DOHH2 (cell line): ENCODE measurements around the gene IGF1R.

Experiments used
- H3F3A ChIP-seq: fragments of 200-600 bp; sonication (generic), shearing (Covaris generic); 2 replicates; pipeline ENCODE4 v1.6.0; 2016; ENCODE audit warnings: antibody characterized with exemption, mild to moderate bottlenecking; ENCODE audit not compliant: control insufficient read depth, insufficient read depth
- H3K27ac ChIP-seq: fragments of 200-600 bp; sonication (generic); 2 replicates; pipeline ENCODE4 v1.5.1; 2014; ENCODE audit warnings: low read depth, mild to moderate bottlenecking, low read length, moderate library complexity
- H3K27me3 ChIP-seq: fragments of 200-600 bp; sonication (generic); 2 replicates; pipeline ENCODE4 v1.6.1; 2014; ENCODE audit warnings: mild to moderate bottlenecking, low read length, mixed read lengths; ENCODE audit not compliant: control insufficient read depth
- H3K36me3 ChIP-seq: fragments of 200-600 bp; sonication (generic); 2 replicates; pipeline ENCODE4 v1.6.1; 2014; ENCODE audit warnings: mild to moderate bottlenecking, low read length, moderate library complexity, mixed read lengths; ENCODE audit not compliant: control insufficient read depth
- H3K4me1 ChIP-seq: fragments of 200-600 bp; sonication (generic); 2 replicates; pipeline ENCODE4 v1.6.1; 2014; ENCODE audit warnings: mild to moderate bottlenecking, low read length, mixed read lengths; ENCODE audit not compliant: control insufficient read depth
- H3K4me2 ChIP-seq: fragments of 200-600 bp; sonication (generic); 2 replicates; pipeline ENCODE4 v1.6.0; 2014; ENCODE audit warnings: mild to moderate bottlenecking, low read length, moderate library complexity
- H3K4me3 ChIP-seq: fragments of 200-600 bp; sonication (generic); 2 replicates; pipeline ENCODE4 v1.5.1; 2014; ENCODE audit warnings: mild to moderate bottlenecking, low read length, mixed read lengths
- H3K79me2 ChIP-seq: fragments of 200-600 bp; sonication (generic); 2 replicates; pipeline ENCODE4 v1.6.1; 2014; ENCODE audit warnings: mild to moderate bottlenecking, low read length, mixed read lengths; ENCODE audit not compliant: control insufficient read depth
- H3K9me2 ChIP-seq: fragments of 200-600 bp; sonication (generic); replicated peaks from 2 replicates; pipeline ENCODE4 v1.6.1; 2014; ENCODE audit warnings: mild to moderate bottlenecking, low read length, mixed read lengths; ENCODE audit not compliant: control insufficient read depth
- H3K9me3 ChIP-seq: fragments of 200-600 bp; sonication (generic); 2 replicates; pipeline ENCODE4 v1.6.1; 2014; ENCODE audit warnings: antibody characterized with exemption, low read length, mixed read lengths; ENCODE audit not compliant: control insufficient read depth, insufficient read depth
- H4K20me1 ChIP-seq: fragments of 200-600 bp; sonication (generic); 2 replicates; pipeline ENCODE4 v1.6.0; 2014; ENCODE audit warnings: low read depth, mild to moderate bottlenecking, antibody characterized with exemption, low read length, moderate library complexity; ENCODE audit not compliant: control insufficient read depth, insufficient read depth
- CTCF ChIP-seq: fragments of 200-600 bp; sonication (generic); IDR thresholded peaks from one replicate; pipeline ENCODE4 v1.5.1; 2014; ENCODE audit warnings: antibody characterized with exemption, mild to moderate bottlenecking, low read depth, low read length; ENCODE audit not compliant: poor library complexity, severe bottlenecking
- EZH2phosphoT487 ChIP-seq: fragments of 200-600 bp; sonication (generic); IDR thresholded peaks from 2 replicates; pipeline ENCODE4 v1.6.1; 2017; ENCODE audit warnings: borderline replicate concordance, mild to moderate bottlenecking, antibody characterized with exemption, low read length, moderate library complexity, mixed read lengths

IGF1R gene

GRCh38 chr15:98719137-98719740 is 70.9 kb downstream of the IGF1R start:
- no peak overlapping the region for H3K4me3 ChIP-seq
- H3K36me3 ChIP-seq: no peaks in the 10 kb centered on the region
- H3K4me1 ChIP-seq: peaks cover 7% of the 10 kb centered on the region
- H3K27me3 ChIP-seq: no peaks in the 10 kb centered on the region
- no peak overlapping the region for H3K27ac ChIP-seq
- H4K20me1 ChIP-seq: peaks cover 14% of the 10 kb centered on the region
- H3K4me2 ChIP-seq: no peak overlapping the region
- no peaks in the 10 kb centered on the region for H3K9me2 ChIP-seq
- H3K79me2 ChIP-seq: no peaks in the 10 kb centered on the region; the same call in 1 of the 2 replicates
- no peaks in the 10 kb centered on the region for H3K9me3 ChIP-seq
- H3F3A ChIP-seq: no peaks in the 10 kb centered on the region
- TF ChIP-seq EZH2phosphoT487 (no peak), CTCF (no peak)

DNA sequence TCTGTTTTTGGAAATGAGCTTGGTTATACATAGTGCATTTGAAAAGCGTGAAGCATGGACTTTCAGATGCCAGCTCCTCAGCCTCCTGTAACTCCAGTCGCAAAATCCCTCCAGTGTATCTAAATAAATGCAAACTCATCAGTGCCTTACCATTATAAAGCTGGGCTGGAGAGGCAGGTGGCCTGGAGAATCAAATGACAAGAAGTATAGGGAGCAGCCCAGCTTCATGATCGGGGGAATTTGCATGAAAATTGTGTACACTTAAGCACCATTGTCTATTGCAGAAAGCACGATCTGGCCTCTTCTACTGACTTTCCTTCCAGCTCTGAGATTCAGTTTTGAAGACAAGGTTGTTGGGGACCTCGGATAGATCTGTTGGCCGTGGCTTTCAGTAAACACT is 71.7 kb downstream of the IGF1R start:
- no peaks in the 10 kb centered on the region for H3K9me2 ChIP-seq
- no peaks in the 10 kb centered on the region for H3K27me3 ChIP-seq
- no peaks in the 10 kb centered on the region for H3K9me3 ChIP-seq
- H3K36me3 ChIP-seq: no peaks in the 10 kb centered on the region
- peaks cover 18% of the 10 kb centered on the region for H4K20me1 ChIP-seq
- no peak for TF ChIP-seq CTCF
- no peak for TF ChIP-seq EZH2phosphoT487
- no peaks in the 10 kb centered on the region; the same call in 1 of the 2 replicates for H3K79me2 ChIP-seq
- peaks cover 7% of the 10 kb centered on the region for H3K4me1 ChIP-seq
- no peak overlapping the region for H3K27ac ChIP-seq
- H3K4me3 ChIP-seq: no peak overlapping the region
- H3F3A ChIP-seq: no peaks in the 10 kb centered on the region
- H3K4me2 ChIP-seq: no peak overlapping the region

DNA sequence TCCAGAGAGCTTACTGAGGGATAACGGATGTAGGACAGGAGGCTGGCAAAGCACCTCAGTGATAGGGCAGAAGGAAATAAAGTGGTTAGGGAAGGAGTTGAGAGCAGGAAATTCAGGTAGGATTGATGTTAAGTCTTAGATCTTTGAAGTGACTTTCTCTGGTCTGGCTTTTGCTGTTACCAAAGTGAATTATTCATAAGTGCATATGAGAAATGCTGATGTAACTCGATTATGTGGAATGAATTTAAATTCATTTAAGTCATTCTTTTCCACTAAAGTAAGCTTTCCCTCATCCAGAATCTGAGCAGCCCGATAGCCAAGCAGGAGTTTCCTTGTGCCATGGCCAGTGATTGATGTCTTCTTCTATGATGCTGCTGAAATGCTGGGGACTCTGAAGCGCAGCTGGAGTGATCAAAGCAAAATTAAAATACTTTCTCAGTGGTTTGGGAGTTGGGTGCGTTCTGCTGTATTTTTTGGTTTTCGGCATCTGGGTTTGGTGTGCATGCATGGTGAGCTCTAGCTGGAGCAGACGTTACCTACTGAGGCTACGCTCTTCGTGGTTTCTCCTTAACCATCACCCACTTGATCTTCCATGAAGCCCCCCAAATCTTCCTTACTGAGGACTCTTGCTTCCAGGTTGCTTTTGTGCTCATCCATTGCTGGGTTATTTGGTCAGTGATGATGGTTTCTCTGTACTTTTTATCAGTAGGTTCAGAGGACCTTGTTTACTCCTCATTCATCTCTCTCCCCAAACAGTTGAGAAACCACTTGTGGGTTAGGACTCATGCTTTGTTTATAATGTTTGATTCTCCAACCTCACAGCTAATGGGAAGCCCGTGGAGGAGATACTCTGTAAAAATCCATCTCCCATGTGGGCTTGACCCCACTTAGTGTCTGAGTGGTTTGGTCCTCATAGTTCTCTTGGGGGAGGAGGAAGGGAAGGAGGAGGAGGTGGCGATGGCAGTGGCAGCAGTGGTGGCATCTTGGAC is 72.5 kb downstream of the IGF1R start:
- TF ChIP-seq CTCF: no peak
- TF ChIP-seq EZH2phosphoT487: no peak
- H3K4me1 ChIP-seq: peaks cover 7% of the 10 kb centered on the region
- H3K9me3 ChIP-seq: no peaks in the 10 kb centered on the region
- no peaks in the 10 kb centered on the region for H3K9me2 ChIP-seq
- H3K4me3 ChIP-seq: no peak overlapping the region
- H3K36me3 ChIP-seq: no peaks in the 10 kb centered on the region
- H3K79me2 ChIP-seq: no peaks in the 10 kb centered on the region; the same call in 1 of the 2 replicates
- H3K27ac ChIP-seq: no peak overlapping the region
- no peaks in the 10 kb centered on the region for H3F3A ChIP-seq
- no peak overlapping the region for H3K4me2 ChIP-seq
- H3K27me3 ChIP-seq: no peaks in the 10 kb centered on the region
- peaks cover 19% of the 10 kb centered on the region for H4K20me1 ChIP-seq
